H9 (cell line): ENCODE data around the gene PPP1CA. TPM values are rescaled to one million over a fixed set of nuclear protein-coding genes. Genes with fewer than 3 reads are reported as not detected.

Experiments used
- DNase-seq: peaks from one replicate; pipeline ENCODE4 v3.0.0-alpha.2; 2017
- H2AFZ ChIP-seq: one replicate; pipeline ENCODE4 v1.6.1; 2013; ENCODE audit warnings: mild to moderate bottlenecking, low read length, control low read depth, moderate library complexity
- H2AK5ac ChIP-seq: 2 replicates; pipeline ENCODE4 v1.6.1; 2013; ENCODE audit warnings: low read length, control low read depth, mixed read lengths; ENCODE audit not compliant: insufficient read length
- H2BK120ac ChIP-seq: one replicate; pipeline ENCODE4 v1.6.1; 2013; ENCODE audit warnings: low read depth, mild to moderate bottlenecking, low read length, control low read depth, inconsistent platforms; ENCODE audit not compliant: poor library complexity, severe bottlenecking
- H2BK12ac ChIP-seq: 2 replicates; pipeline ENCODE4 v1.6.1; 2013; ENCODE audit warnings: low read length, control low read depth, mixed read lengths, low read depth; ENCODE audit not compliant: insufficient read length
- H2BK15ac ChIP-seq: 2 replicates; pipeline ENCODE4 v1.6.1; 2013; ENCODE audit warnings: low read depth, low read length, control low read depth
- H2BK20ac ChIP-seq: one replicate; pipeline ENCODE4 v1.6.1; 2013; ENCODE audit warnings: low read depth, mild to moderate bottlenecking, low read length, control low read depth, inconsistent platforms; ENCODE audit not compliant: poor library complexity, severe bottlenecking
- H2BK5ac ChIP-seq: 2 replicates; pipeline ENCODE4 v1.6.1; 2013; ENCODE audit warnings: low read length, control low read depth, mixed read lengths; ENCODE audit not compliant: insufficient read length
- H3K14ac ChIP-seq: 2 replicates; pipeline ENCODE4 v1.6.1; 2013; ENCODE audit warnings: low read length, control low read depth; ENCODE audit not compliant: insufficient read depth
- H3K18ac ChIP-seq: 2 replicates; pipeline ENCODE4 v1.6.1; 2013; ENCODE audit warnings: low read depth, mild to moderate bottlenecking, mixed read lengths, low read length, control low read depth; ENCODE audit not compliant: insufficient read length
- H3K23ac ChIP-seq: 2 replicates; pipeline ENCODE4 v1.6.1; 2013; ENCODE audit warnings: low read length, control low read depth, mixed read lengths, low read depth; ENCODE audit not compliant: insufficient read length
- H3K23me2 ChIP-seq: 2 replicates; pipeline ENCODE4 v1.6.1; 2013; ENCODE audit warnings: low read depth, mild to moderate bottlenecking, mixed read lengths, low read length, control low read depth; ENCODE audit not compliant: insufficient read length, poor library complexity, severe bottlenecking
- H3K27ac ChIP-seq: 2 replicates; pipeline ENCODE4 v1.5.1; 2013; ENCODE audit warnings: low read length, control low read depth, mixed read lengths, low read depth; ENCODE audit not compliant: insufficient read length
- H3K27me3 ChIP-seq: 2 replicates; pipeline ENCODE4 v1.6.1; 2013; ENCODE audit warnings: low read length, control low read depth, inconsistent platforms; ENCODE audit not compliant: insufficient read depth
- H3K4ac ChIP-seq: 2 replicates; pipeline ENCODE4 v1.6.1; 2013; ENCODE audit warnings: low read depth, mild to moderate bottlenecking, control low read depth, inconsistent platforms, low read length, moderate library complexity
- H3K4me1 ChIP-seq: 2 replicates; pipeline ENCODE4 v1.6.1; 2013; ENCODE audit warnings: low read length, control low read depth, inconsistent platforms; ENCODE audit not compliant: insufficient read depth
- H3K4me2 ChIP-seq: 2 replicates; pipeline ENCODE4 v1.6.1; 2013; ENCODE audit warnings: low read length, control low read depth, mixed read lengths; ENCODE audit not compliant: insufficient read length, insufficient read depth
- H3K56ac ChIP-seq: 2 replicates; pipeline ENCODE4 v1.6.1; 2013; ENCODE audit warnings: low read depth, mild to moderate bottlenecking, mixed read lengths, low read length, control low read depth; ENCODE audit not compliant: insufficient read length
- H3K79me1 ChIP-seq: 2 replicates; pipeline ENCODE4 v1.6.1; 2013; ENCODE audit warnings: low read depth, mild to moderate bottlenecking, moderate library complexity, low read length, control low read depth, inconsistent platforms; ENCODE audit not compliant: insufficient read depth, poor library complexity, severe bottlenecking
- H3K79me2 ChIP-seq: 2 replicates; pipeline ENCODE4 v1.6.1; 2013; ENCODE audit warnings: low read length, control low read depth, inconsistent platforms; ENCODE audit not compliant: insufficient read depth
- H3K9ac ChIP-seq: 2 replicates; pipeline ENCODE4 v1.6.1; 2013; ENCODE audit warnings: low read length, control low read depth, mixed read lengths; ENCODE audit not compliant: insufficient read length; ENCODE audit errors: extremely low read depth
- H3K9me3 ChIP-seq: one replicate; pipeline ENCODE4 v1.6.1; 2013; ENCODE audit warnings: low read depth, low read length, inconsistent platforms; ENCODE audit not compliant: control insufficient read depth
- H3T11ph ChIP-seq: one replicate; pipeline ENCODE4 v1.6.1; 2013; ENCODE audit warnings: mild to moderate bottlenecking, low read length, control low read depth, inconsistent platforms
- H4K20me1 ChIP-seq: one replicate; pipeline ENCODE4 v1.6.1; 2013; ENCODE audit not compliant: control insufficient read depth, insufficient read length, insufficient read depth
- H4K5ac ChIP-seq: 2 replicates; pipeline ENCODE4 v1.6.1; 2013; ENCODE audit warnings: low read depth, mild to moderate bottlenecking, mixed read lengths, low read length, control low read depth; ENCODE audit not compliant: insufficient read length
- H4K8ac ChIP-seq: replicated peaks from 2 replicates; pipeline ENCODE4 v1.6.1; 2013; ENCODE audit warnings: low read length, control low read depth, mixed read lengths, low read depth; ENCODE audit not compliant: insufficient read length
- H4K91ac ChIP-seq: 2 replicates; pipeline ENCODE4 v1.6.1; 2013; ENCODE audit warnings: low read depth, mild to moderate bottlenecking, moderate library complexity, mixed read lengths, low read length, control low read depth; ENCODE audit not compliant: insufficient read length
- H3K27ac Mint-ChIP-seq, 3 experiments: 2 replicates in 2 of 3; 3 replicates in 1 of 3; pipeline ENCODE4 v1.8.0; 2020 to 2021; ENCODE audit warnings: mixed read lengths in 3 of 3, mild to moderate bottlenecking in 1 of 3, moderate library complexity in 1 of 3
- H3K27me3 Mint-ChIP-seq: 2 replicates; pipeline ENCODE4 v1.8.0; 2021; ENCODE audit warnings: low read depth, mild to moderate bottlenecking, moderate library complexity, mixed read lengths
- H3K36me3 Mint-ChIP-seq, 3 experiments: 2 replicates in 2 of 3; 3 replicates in 1 of 3; pipeline ENCODE4 v1.8.0; 2020 to 2021; ENCODE audit warnings: low read depth in 3 of 3, mixed read lengths in 3 of 3; ENCODE audit not compliant: insufficient read depth in 1 of 3
- H3K4me1 Mint-ChIP-seq, 2 experiments: 2 replicates each; pipeline ENCODE4 v1.8.0; 2020; ENCODE audit warnings: mixed read lengths in 2 of 2
- H3K4me3 Mint-ChIP-seq, 2 experiments: 2 replicates in 1 of 2; 3 replicates in 1 of 2; pipeline ENCODE4 v1.8.0; 2020 to 2021; ENCODE audit warnings: mild to moderate bottlenecking in 2 of 2, mixed read lengths in 2 of 2, moderate library complexity in 1 of 2
- H3K9me3 Mint-ChIP-seq, 2 experiments: 2 replicates in 1 of 2; 3 replicates in 1 of 2; pipeline ENCODE4 v1.8.0; 2020; ENCODE audit warnings: mild to moderate bottlenecking in 2 of 2, mixed read lengths in 2 of 2, moderate library complexity in 1 of 2
- whole genome bisulfite sequencing: extraction: QIAGEN DNeasy Blood & Tissue Kit; methylation state at CpG from one replicate; pipeline ENCODE4 v1.1.7; 2013; ENCODE audit warnings: missing lambda C conversion rate, low lambda C conversion rate, mixed read lengths; ENCODE audit not compliant: insufficient read length; ENCODE audit errors: extremely low coverage; 5-methylcytosine and 5-hydroxymethylcytosine counted together
- total RNA-seq: library from RNA; stranded (reverse); gene quantifications from 2 replicates; pipeline ENCODE4 v1.2.1, GENCODE V29; 2021
- TF ChIP-seq, protein P1 (sequence below): fragments of 200-600 bp; sonication (generic); conservative IDR thresholded peaks from 3 replicates; pipeline ENCODE4 v1.8.0; 2021; ENCODE audit warnings: antibody characterized with exemption, mild to moderate bottlenecking

PPP1CA gene
- total RNA-seq, 1 experiment from 2014 or later, result 205 TPM

DNA sequence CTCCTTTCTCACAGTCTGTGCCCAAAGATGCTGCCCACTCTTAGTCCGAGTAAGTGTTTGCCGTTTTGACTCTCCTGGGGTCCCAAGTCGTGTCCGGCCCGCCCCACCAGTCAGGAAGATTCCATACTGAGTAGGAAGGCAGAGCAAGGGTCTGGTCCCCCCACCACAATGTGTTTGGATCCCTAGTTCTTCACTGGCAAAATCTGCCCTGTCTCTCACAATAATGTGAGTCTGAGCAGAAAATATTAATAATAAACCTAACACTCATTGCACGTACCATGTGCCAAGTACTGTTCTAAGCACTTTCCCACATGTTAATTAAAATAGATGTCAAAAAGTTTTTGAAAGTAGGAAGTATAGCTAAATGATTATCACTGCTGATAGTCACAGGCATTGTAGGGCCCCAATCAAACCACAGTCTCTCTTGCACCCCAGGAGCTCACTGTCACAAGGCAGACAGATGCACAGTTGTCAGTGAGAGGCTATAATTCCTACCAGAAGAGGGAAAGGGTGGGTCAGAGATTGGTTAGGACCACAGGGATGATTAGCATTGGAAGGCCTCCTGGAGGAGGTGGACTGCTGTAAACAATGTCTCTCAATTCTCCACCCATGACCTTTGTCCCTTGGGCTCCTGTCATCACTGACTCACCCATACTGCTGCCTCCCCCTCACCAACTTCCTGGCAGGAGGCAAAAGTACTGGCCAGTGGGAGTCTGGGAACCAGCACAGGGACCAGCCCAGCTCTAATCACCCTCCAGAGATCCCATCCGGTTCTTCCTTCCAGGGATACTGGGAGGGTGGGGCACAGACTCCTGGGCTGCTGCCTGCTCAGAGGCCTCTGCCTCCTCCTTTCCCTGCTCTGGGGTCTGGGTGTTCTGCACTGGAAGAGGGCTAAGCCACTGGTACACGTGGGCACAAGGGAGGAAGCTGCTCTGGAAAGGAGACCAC lies 47.3 kb downstream of the PPP1CA start:
- no CpG with 5 or more reads among the region's 8 CpGs for WGBS
- Histone ChIP-seq H3K4me2 (peak overlapping the region; percentile 76), H2BK15ac (no peak overlapping the region), H3K9me3 (no peaks in the 10 kb centered on the region), H2BK120ac (no peak overlapping the region), H3K27me3 (no peaks in the 10 kb centered on the region), H3K79me1 (no peaks in the 10 kb centered on the region), H2AFZ (no peak overlapping the region), H4K20me1 (no peaks in the 10 kb centered on the region), H2AK5ac (no peak overlapping the region), H2BK20ac (no peak overlapping the region), H3K79me2 (no peaks in the 10 kb centered on the region), H4K5ac (no peak overlapping the region), H3K23ac (no peak overlapping the region), H3K23me2 (peaks cover 14% of the 10 kb centered on the region), H3K14ac (no peak overlapping the region; the same call in 1 of the 2 replicates), H2BK12ac (peak overlapping the region; percentile 31), H3K9ac (peak overlapping the region; percentile 25), H4K91ac (no peak overlapping the region), H3K4ac (no peak overlapping the region), H4K8ac (no peak overlapping the region), H3K27ac (no peak overlapping the region), H2BK5ac (no peak overlapping the region), H3K56ac (no peak overlapping the region), H3K18ac (no peak overlapping the region), H3K4me1 (no peaks in the 10 kb centered on the region), H3T11ph (no peak overlapping the region)
- peak overlapping the region; percentile 85 to 92 for H3K4me3 Mint-ChIP-seq
- H3K4me1 Mint-ChIP-seq, result peaks cover 37 to 47% of the 10 kb centered on the region in 2 experiments
- H3K27ac Mint-ChIP-seq, result peak overlapping the region; percentile 92 to 96 (median 93)
- H3K36me3 Mint-ChIP-seq, result no peaks in the 10 kb centered on the region
- TF ChIP-seq, protein P1, sequence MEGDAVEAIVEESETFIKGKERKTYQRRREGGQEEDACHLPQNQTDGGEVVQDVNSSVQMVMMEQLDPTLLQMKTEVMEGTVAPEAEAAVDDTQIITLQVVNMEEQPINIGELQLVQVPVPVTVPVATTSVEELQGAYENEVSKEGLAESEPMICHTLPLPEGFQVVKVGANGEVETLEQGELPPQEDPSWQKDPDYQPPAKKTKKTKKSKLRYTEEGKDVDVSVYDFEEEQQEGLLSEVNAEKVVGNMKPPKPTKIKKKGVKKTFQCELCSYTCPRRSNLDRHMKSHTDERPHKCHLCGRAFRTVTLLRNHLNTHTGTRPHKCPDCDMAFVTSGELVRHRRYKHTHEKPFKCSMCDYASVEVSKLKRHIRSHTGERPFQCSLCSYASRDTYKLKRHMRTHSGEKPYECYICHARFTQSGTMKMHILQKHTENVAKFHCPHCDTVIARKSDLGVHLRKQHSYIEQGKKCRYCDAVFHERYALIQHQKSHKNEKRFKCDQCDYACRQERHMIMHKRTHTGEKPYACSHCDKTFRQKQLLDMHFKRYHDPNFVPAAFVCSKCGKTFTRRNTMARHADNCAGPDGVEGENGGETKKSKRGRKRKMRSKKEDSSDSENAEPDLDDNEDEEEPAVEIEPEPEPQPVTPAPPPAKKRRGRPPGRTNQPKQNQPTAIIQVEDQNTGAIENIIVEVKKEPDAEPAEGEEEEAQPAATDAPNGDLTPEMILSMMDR, result no peak
- DNase-seq, result peak; percentile 48
- peaks cover 19% of the 10 kb centered on the region for H3K27me3 Mint-ChIP-seq
- H3K9me3 Mint-ChIP-seq, result no peaks in the 10 kb centered on the region
